ENCODE measurements around the gene C5AR1. TPM values are rescaled to one million over a fixed set of nuclear protein-coding genes. Genes with fewer than 3 reads are reported as not detected.
A peak's percentile ranks its signal among the peaks of the same experiment; 100 is the strongest.
"Not testable (repeated sequence)": the region's sequence is repeated elsewhere in the genome, so short reads cannot be mapped to it uniquely, and the experiment has no call there.

The C5AR1 gene
- total and polyA plus RNA-seq, 9 of the 15 experiments (the other 6 are each of a cell fraction or from before 2014, with no cell fraction given) = 0.06 to 1.6 (median 0.28) TPM; not detected in 3

DNA sequence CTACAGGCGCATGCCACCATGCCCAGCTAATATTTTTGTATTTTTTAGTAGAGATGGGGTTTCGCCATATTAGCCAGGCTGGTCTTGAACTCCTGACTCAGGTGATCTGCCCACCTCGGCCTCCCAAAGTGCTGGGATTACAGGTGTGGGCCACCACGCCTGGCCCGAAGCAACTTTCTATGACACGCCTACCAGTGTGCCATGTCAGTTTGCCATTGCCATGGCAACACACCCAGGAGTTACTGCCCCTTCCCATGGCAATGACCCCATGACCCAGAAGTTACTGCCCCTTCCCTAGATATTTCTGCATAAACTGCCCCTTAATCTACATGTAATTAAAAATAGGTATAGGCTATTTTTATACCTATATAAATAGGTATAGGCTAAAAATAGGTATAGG, 36.4 kb downstream of the C5AR1 start:
- CTCF ChIA-PET (ENCODE audit: low intra/inter-chr PET ratio); H3K9ac ChIP-seq (ENCODE audit: insufficient read depth in 1 of 2, low read depth in 2 of 2, low read length in 2 of 2); DNase-seq (ENCODE audit: extremely low read depth in 1 of 4, low spot score in 3 of 4); H3K4me3 ChIP-seq; H3K9me3 ChIP-seq (replicated peaks; ENCODE audit: control insufficient read depth, insufficient read depth, low read depth, low read length); H3K27me3 ChIP-seq (ENCODE audit: control insufficient read depth in 2 of 2, insufficient read depth in 2 of 2, low read length in 2 of 2); in situ Hi-C loops (cut with MboI); H3K9me1 ChIP-seq (ENCODE audit: control insufficient read depth, insufficient read depth, low read length); FAIRE-seq; BruUV-seq (replicated peaks); ATAC-seq; H3K36me3 ChIP-seq (ENCODE audit: control insufficient read depth, insufficient read depth, low read length); H4K20me1 ChIP-seq (replicated peaks; ENCODE audit: control insufficient read depth, insufficient read depth, low read length); H3K27ac ChIP-seq (ENCODE audit: extremely low read depth, low read depth, low read length); H3K4me2 ChIP-seq (ENCODE audit: insufficient read depth, low read length): not testable (repeated sequence)
- Histone ChIP-seq H3K79me2 (ENCODE audit: control insufficient read depth, insufficient read depth, low read length) (peaks cover 20% of the 10 kb centered on the region), H2AFZ (ENCODE audit: low read depth, low read length) (peak overlapping the region; percentile 90), H3K4me1 (replicated peaks in 1 of 2; ENCODE audit: control insufficient read depth in 2 of 2, insufficient read depth in 2 of 2, low read length in 2 of 2) (peaks cover 15 to 29% of the 10 kb centered on the region in 2 experiments; a peak in 4 of 5 replicates)
- POLR2A ChIA-PET = interaction anchor here (0.8 to 3.4 kb wide), 2 partner anchors 9 to 11 kb away, joined by 3 to 15 read pairs; no protein-coding TSS in a partner anchor
- 91% methylated on average over 6 of the region's 6 CpGs for WGBS (ENCODE audit: insufficient coverage, low coverage, missing lambda C conversion rate)
- intact Hi-C loops (cut with micrococcal nuclease) = loop anchor here (5.0 kb wide), 1 partner anchor 39 kb away; the partner anchor contains the start of gene C5AR1
- TF ChIP-seq, protein P1, sequence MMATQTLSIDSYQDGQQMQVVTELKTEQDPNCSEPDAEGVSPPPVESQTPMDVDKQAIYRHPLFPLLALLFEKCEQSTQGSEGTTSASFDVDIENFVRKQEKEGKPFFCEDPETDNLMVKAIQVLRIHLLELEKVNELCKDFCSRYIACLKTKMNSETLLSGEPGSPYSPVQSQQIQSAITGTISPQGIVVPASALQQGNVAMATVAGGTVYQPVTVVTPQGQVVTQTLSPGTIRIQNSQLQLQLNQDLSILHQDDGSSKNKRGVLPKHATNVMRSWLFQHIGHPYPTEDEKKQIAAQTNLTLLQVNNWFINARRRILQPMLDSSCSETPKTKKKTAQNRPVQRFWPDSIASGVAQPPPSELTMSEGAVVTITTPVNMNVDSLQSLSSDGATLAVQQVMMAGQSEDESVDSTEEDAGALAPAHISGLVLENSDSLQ (IDR thresholded peaks at IDR 0.05) = peak; percentile 75
- TF ChIP-seq RFX1 (IDR thresholded peaks at IDR 0.05) = peak; percentile 86

Measured in K562 (cell line).